HG03521 (cell line): Measurements from ENCODE around the gene MYBPC1.
"Not testable (repeated sequence)": the region's sequence is repeated elsewhere in the genome, so short reads cannot be mapped to it uniquely, and the experiment has no call there.

ENCODE experiments used
- ATAC-seq: cut with Tn5 transposase; IDR thresholded peaks from one replicate; pipeline ENCODE4 v1.9.1; 2021; ENCODE audit warnings: mild to moderate bottlenecking, moderate library complexity; ENCODE audit not compliant: unreplicated experiment

MYBPC1 gene, protein sequence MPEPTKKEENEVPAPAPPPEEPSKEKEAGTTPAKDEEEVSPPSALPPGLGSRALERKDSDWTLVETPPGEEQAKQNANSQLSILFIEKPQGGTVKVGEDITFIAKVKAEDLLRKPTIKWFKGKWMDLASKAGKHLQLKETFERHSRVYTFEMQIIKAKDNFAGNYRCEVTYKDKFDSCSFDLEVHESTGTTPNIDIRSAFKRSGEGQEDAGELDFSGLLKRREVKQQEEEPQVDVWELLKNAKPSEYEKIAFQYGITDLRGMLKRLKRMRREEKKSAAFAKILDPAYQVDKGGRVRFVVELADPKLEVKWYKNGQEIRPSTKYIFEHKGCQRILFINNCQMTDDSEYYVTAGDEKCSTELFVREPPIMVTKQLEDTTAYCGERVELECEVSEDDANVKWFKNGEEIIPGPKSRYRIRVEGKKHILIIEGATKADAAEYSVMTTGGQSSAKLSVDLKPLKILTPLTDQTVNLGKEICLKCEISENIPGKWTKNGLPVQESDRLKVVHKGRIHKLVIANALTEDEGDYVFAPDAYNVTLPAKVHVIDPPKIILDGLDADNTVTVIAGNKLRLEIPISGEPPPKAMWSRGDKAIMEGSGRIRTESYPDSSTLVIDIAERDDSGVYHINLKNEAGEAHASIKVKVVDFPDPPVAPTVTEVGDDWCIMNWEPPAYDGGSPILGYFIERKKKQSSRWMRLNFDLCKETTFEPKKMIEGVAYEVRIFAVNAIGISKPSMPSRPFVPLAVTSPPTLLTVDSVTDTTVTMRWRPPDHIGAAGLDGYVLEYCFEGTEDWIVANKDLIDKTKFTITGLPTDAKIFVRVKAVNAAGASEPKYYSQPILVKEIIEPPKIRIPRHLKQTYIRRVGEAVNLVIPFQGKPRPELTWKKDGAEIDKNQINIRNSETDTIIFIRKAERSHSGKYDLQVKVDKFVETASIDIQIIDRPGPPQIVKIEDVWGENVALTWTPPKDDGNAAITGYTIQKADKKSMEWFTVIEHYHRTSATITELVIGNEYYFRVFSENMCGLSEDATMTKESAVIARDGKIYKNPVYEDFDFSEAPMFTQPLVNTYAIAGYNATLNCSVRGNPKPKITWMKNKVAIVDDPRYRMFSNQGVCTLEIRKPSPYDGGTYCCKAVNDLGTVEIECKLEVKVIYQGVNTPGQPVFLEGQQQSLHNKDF

DNA sequence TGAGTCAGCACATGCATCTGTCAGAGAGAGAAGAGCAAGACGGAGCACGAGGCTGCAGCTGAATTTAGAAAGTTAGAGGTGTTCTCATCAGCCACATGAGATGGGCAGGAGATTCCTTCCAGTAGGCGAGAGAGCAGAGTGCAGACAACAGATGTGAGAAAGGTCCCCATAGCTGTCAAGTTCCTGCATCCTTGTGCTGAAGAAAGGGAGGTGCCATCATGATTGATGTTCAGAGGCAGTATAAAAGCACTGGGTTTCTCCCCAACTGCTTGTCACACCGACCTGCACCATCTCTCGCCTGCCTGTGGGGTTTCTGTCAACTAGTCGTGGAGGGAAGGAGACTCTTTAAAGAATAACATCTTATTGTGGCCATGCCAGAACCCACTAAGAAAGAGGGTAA lies at the start of gene MYBPC1:
TSS of gene MYBPC1 (plus strand) at position 272 of the 400 bp plus-strand sequence. CDS start at position 372, 100 bp downstream.
- no peak for ATAC-seq

DNA sequence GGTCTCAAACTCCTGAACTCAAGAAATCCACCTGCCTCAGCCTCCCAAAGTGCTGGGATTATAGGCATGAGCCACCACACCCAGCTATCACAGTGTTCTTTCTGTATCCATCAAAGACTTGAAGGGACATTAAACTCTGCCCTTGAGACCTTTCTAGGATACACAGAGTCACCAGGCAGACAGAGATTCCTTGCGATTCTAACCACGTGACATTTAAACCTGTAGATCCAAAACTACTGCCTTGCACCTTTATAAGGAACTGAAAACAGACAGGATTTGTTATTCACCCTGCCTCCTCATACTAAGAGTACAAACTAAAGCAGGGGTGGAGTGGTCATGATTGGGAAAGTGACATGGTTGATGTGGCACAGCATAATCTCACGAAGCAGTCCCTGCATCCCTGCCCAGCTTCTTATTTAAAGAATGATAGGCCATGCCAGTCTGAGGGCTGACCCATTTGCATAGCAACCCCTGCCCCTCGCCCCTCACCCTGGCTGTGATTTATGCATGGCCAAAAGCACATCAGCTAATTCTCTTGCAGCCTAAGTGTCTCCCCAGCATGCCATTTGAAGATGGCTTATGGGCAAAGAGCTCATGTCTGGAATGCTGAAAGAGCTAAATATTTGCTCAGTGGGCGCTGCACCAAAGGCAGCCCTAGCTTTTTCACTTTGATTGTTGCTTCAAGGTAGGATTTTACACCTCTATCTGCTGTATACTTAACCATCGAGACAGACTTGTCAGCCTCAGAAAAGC lies 43.2 kb upstream of the MYBPC1 start:
- no peak for ATAC-seq

DNA sequence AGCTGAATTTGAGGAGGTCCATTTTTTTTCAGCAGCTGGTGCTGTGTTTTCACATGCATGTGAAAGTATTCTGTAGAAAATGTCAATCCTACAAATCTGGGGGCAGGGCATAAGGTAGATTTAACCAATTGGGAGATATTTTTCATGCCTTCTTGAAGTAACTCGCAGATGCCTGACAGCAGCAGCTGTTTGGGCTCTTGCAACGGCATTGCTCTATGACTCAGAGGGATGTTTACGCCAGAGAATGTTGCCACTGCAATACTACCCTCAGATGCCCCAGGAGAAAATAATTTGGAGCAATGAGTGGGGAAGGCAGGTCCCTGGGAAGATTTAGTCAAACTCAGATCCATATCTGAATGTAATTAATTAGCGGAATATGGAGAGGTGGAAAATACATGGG lies 42.5 kb upstream of the MYBPC1 start:
- no peak for ATAC-seq

DNA sequence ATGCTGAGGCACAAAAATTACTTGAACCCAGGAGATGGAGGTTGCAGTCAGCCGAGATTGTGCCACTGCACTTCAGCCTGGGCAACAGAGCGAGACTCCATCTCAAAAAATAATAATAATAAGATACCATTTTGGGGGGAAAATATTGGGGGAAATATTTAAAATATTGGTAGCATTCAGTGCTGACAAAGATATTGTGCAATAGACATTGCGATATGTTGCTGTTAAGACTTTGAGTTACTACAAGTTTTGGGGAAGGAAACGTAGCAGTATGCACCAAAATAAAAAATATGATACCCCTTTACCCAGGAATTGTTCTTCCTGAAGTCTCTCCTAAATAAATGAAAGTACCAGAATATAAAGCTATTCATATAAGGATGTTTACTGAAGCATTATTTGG lies 37.7 kb upstream of the MYBPC1 start:
- ATAC-seq = no peak

DNA sequence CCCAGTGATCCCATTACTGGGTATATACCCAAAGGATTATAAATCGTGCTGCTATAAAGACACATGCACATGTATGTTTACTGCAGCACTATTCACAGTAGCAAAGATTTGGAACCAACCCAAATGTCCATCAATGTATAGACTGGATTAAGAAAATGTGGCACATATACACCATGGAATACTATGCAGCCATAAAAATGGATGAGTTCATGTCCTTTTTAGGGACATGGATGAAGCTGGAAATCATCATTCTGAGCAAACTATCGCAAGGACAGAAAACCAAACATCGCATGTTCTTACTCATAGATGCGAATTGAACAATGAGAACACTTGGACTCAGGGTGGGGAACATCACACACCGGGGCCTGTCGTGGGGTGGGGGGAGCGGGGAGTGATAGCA lies 36.0 kb upstream of the MYBPC1 start:
- ATAC-seq = not testable (repeated sequence)

DNA sequence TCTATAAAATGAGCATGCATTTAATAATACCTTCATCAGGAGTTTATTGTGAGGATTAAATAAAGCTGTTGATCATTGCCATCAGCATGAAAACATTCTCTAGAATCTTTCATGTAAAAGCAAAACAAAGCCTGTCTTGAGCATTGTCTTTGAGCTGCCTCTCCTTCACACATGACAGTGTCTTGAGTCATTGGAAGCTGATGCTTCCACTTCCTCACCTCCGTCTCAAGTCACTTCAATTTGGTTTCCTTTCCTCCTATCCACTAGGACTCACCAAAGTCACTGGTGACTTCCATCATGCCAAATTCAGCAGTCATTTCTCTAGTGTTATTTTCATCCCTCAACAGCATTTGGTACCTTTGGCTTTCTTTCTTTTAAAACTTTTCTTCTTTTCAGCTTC lies 31.6 kb upstream of the MYBPC1 start:
- ATAC-seq = no peak

DNA sequence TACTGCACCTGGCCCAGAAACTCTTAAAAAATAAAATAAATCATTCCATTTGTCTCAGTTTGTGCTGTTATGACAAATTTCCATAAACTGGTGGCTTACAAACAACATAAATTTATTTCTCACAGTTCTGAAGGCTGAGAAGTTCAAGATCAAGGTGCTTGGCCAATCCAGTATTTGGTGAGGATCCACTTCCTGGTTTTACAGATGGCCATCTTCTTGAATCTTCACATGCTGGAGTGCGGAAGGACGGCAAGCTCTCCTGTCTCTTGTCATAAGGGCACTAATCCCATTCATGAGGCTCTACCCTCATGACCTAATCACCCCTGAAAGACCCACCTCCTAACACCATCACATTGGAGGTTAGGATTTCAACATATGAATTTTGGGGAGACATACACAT lies 29.9 kb upstream of the MYBPC1 start:
- no peak for ATAC-seq

DNA sequence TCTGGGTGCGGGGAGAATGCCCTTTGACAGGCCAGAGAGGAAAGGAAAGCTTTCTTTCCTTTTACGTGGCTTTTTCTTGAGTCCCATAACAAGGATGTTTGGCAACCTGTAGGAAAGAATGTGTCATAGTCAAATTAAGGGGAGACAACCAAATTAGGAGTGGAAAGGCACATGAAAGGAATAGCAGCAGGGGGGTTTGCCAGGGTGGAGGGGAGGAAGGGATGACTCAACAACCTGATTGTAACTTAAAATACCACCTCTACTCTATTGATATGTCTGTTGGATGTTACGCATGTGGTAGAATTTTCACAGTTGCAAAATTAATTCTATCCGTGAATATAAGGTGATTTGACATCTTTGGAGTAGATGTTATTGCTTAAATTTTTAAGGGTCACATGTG lies 28.5 kb upstream of the MYBPC1 start:
- ATAC-seq = no peak

DNA sequence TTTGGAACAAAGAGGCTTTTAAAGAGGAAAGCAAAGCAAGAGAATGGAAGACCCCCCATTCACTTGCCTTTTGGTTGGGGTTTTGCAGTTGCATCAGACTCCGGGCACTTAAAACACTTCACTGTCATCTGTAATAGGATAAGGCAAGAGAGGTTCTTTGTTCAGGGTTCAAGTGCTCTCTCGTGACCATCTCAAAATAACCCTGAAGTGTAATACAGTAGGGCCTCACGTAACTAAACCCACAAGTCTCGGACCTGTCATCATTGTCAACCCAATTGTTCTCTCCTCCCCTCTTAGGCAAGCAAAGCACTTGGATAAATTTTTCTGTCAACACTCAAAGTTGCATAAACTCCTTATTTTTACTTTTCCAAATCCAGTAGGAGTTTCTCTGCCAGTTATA lies 26.9 kb upstream of the MYBPC1 start:
- ATAC-seq = no peak

DNA sequence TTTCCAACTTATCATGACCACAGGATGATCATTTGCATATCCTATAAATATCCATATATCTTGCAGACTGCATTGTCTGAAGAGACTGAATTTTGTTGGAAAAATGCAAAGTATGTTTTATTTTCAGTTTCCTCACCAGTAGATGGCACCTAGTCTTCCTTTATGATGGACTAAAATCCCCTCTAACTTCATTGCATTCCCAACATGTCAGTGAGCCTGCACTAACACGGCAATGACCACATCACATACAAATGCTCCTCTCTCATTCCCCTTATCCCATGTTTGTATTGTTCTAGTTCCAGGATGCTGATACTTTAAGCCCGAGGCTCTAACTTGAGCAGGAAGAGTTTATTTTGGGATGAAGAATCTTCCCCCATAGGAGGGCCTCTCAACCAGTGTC lies 24.7 kb upstream of the MYBPC1 start:
- ATAC-seq = no peak

DNA sequence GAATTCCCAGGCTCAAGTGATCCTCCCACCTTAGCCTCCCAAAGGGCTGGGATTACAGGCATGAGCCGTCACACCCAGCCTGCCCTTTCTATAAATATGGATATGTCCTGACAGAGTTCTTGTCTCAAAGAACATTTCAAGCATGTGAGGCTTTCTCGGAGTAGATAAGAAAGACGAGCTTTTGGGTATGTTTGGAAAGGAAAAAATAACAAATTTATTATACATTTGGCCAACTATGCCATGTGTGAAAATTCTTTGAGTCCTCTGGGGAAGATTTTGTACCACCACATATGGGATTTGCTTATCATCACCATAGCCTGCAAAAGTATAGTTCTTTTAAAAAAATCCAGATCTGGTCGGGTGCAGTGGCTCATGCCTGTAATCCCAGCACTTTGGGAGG lies 23.7 kb upstream of the MYBPC1 start:
- no peak for ATAC-seq

DNA sequence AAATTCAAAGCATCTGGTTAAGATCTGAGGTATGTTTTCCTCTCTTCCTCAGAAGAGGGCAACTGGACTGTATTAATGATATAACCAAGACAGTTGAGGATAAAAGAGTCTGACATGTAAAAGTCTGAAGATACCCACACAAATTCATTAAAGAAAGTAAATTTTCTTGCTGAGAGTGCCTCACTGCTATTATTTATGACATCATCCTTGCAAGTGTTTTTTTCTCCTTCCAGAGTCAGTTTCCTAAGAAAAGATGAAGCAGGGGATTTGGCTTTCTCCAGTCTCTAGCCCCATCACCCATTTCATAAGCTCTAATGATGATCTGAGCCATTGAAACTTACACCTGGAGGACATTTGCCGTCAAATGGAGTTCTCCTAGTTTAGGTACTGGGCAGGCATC lies 21.0 kb upstream of the MYBPC1 start:
- no peak for ATAC-seq

DNA sequence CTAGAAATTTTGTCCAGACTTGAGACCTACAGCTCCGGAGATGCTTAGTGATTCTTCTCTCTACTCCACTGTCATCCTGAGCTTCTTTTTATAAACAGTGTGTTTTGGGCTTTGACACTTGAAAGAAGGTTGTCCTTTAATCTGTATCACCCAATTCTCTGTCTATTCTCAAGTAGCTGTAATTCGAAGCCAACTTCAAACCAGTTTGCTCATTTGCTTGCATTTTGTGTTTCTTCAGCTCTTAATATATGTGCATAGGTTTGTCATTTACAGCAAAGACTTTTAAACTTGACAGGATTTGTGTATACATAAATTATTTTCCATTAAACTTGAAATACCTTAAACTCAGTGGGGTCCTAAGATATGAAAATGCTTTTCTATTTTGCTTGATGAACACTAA lies 16.4 kb upstream of the MYBPC1 start:
- ATAC-seq = no peak

DNA sequence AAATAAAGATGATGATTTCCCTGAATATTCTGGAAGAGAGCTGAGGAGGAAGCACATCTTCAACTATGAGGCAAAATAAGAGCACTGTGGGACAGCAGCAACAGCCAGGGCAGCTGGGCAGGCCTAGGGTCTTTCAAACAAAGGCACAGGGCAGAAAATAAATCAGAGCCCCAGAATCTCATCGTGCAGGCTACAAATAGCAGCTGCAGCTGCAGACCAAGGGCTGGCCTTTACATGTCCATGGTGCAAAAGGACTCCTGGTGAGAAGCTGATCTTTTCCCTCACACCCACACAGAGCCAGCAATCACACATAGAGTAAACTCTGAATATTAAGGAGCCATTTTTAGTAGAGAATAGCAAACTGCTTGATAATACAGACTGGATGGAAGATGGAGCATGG lies 13.6 kb upstream of the MYBPC1 start:
- no peak for ATAC-seq

DNA sequence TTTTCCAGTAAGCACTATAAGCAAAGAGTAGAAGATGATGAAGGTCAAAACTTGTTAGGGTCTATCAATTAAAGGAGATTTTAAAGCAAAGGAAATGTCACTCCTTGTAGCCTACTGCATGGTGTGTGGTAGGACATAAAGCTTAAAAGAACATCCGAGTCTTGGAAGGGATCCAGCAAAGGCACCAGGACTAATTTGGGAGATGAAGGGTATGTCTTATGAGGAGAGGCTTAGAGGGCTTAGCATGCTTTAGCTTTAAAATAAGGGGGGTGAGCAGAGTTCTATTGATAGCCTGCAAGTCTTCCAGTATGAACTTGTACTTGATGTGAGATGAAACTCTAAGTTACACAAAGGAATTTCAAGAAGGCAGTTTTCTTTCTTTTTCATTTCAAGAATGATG lies 11.8 kb upstream of the MYBPC1 start:
- no peak for ATAC-seq

DNA sequence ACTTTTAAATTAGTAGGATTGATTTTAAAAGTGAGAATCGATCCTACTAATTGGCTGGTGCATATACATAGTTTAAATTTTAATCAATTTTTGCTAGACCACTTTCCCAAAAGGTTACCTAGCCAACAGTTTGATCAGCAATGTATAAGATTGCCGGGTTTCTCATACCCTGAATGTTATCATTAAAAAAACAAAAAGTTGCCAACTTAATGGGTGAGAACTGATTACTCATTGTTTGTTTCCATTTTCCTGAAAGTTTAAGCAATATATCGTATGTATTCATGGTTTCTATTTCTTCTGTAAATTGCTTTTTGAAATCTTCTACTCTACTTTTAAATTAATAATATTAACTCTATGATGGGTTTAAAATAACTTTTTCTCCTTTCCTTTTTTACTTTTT lies 4.4 kb upstream of the MYBPC1 start:
- no peak for ATAC-seq

DNA sequence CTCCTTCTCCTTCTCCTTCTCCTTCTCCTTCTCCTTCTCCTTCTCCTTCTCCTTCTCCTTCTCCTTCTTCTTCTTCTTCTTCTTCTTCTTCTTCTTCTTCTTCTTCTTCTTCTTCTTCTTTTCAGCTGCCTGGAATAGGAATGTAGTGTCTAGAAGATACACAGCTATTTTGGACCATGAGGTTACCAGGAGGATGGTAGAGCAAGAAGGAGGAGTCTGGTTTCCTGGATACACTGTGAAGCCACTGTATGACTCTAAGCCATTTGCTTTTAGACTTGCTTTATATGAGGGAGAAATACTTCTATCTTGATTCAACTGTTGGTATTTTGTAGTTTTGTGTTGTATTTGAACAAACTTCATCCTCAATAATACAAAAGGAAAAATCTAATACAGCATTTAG lies 3.0 kb upstream of the MYBPC1 start:
- ATAC-seq = no peak

DNA sequence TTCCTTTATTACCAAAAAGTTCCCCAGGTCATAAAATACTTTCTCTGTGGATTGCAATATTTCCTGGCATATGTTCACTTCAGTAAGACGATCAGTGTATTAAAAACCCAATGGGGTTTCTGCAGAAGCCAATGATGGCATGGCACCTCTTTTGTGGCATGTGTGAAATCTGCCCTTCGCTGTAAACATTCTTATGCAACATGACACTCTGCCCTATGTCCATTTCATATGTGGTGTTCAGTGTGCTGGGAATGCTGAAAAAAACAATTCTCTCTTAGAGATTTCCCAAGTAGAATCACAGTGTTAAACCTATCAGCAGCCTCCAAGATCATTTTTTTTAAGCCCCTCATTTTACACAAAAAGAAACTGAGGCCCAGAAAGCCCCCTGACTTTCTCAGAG lies 2.3 kb upstream of the MYBPC1 start:
- ATAC-seq = no peak

DNA sequence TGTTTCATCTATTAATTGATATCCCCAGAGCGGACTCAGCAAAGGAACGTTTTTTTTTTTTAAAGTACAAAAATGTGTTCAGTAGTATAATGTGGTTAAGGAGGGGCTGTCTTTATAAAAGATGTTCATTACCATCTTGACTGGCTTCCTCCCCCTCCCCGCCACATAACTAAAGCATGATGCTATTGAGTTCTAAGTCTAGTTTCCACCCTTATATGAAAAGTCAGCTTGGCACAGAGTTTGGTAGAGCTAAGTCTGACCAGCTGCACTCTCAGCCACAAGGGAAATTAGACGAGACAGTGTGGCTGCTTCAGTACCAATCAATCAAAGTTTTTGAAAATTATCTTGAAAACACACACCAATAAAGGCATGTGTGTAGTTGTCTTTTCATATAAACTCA lies 1.9 kb upstream of the MYBPC1 start:
- ATAC-seq = no peak

DNA sequence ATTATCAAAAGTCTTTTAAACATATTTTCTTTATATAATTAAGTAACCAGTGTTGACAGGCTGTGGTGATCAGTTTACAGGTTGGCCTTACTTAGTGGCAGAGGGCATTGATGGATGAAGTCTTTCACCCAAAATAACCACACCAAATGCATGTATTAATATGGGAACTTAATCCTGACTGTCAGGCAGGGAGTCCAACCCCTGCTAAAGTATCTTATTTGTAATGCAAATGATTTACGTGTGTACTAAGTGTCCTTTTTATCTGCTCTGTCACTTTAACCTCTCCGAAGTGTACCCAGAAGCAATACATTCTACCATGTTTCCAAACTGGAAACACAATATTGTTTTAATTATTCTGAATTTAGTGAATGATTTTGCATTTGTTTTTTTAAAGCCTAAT lies 1.4 kb downstream of the MYBPC1 start:
- no peak for ATAC-seq

DNA sequence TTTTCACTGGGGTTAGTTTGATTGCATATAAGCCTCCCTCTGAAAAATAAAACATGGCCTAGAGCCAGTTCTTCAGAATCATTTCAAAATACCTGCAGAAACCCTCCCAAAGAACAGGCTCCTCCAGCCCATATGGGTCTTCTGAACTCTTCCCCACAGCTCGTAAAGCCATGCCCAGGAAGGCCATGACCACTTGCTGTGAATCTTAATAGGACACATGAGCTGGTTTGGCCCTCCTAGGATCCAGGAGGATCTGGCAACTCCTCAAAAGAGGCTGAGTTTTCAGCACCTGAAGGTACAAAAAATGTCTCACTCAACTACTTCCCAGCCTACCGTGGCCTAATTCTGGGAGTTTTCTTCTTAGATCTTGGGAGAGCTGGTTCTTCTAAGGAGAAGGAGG lies 2.4 kb downstream of the MYBPC1 start:
- no peak for ATAC-seq
